GM13976 (cell line): ENCODE measurements around the gene SYT17.

ENCODE experiments used
- DNase-seq: peaks from one replicate; pipeline ENCODE4 v3.0.0; 2012; ENCODE audit warnings: low spot score
- CTCF ChIP-seq: IDR thresholded peaks from 2 replicates; pipeline ENCODE4 v1.5.1; 2012; ENCODE audit warnings: borderline replicate concordance, mild to moderate bottlenecking; ENCODE audit not compliant: insufficient read depth; ENCODE audit errors: extremely low read depth, missing control alignments, control extremely low read depth
- in situ Hi-C: fragments of 300-500 bp; cut with MboI; formaldehyde crosslinking; loops from one replicate; pipeline ENCODE4 v1.12.0; 2022; ENCODE audit warnings: low sequenced_read_pairs, mixed read lengths, inconsistent platforms; ENCODE audit not compliant: unreplicated experiment

SYT17 gene

GRCh38 chr16:19167710-19168370, at the start of gene SYT17:
Gene SYT17, plus strand, starts transcription at chr16:19168240. Its CDS starts 407 bp downstream, at chr16:19168647.
- peak; percentile 94 for TF ChIP-seq CTCF
- DNase-seq, result peak; percentile 93
- in situ Hi-C loops, result no loop called here

GRCh38 chr16:19118938-19119431, 49.1 kb upstream of the SYT17 start:
- in situ Hi-C loops, result no loop called here
- no peak for DNase-seq
- TF ChIP-seq CTCF, result no peak

- DNase-seq, result no peak
- TF ChIP-seq CTCF, result no peak
- in situ Hi-C loops, result no loop called here
Measured at GRCh38 chr16:19119564-19119963, 48.5 kb upstream of the SYT17 start.

GRCh38 chr16:19123535-19124178, 44.4 kb upstream of the SYT17 start:
- TF ChIP-seq CTCF, result no peak
- DNase-seq, result no peak
- in situ Hi-C loops, result no loop called here

GRCh38 chr16:19126300-19126699, 41.7 kb upstream of the SYT17 start:
- DNase-seq, result no peak
- in situ Hi-C loops, result no loop called here
- no peak for TF ChIP-seq CTCF

GRCh38 chr16:19127205-19127604, 40.8 kb upstream of the SYT17 start:
- no peak for DNase-seq
- in situ Hi-C loops, result no loop called here
- no peak for TF ChIP-seq CTCF
